B cell (primary cell): Measurements from ENCODE around the gene GNRHR.
"Not testable (repeated sequence)": the region's sequence is repeated elsewhere in the genome, so short reads cannot be mapped to it uniquely, and the experiment has no call there.

Experiments
- EZH2 ChIP-seq: IDR thresholded peaks from 2 replicates; pipeline ENCODE4 v1.6.1; 2012; ENCODE audit warnings: borderline replicate concordance, low read depth, mild to moderate bottlenecking, moderate library complexity, low read length; ENCODE audit not compliant: insufficient read depth, poor library complexity, severe bottlenecking
- TF ChIP-seq, protein P1 (sequence below): fragments of 200-600 bp; IDR thresholded peaks from one replicate; pipeline ENCODE4 v1.8.0; 2022; ENCODE audit warnings: antibody characterized with exemption, mild to moderate bottlenecking

DNA sequence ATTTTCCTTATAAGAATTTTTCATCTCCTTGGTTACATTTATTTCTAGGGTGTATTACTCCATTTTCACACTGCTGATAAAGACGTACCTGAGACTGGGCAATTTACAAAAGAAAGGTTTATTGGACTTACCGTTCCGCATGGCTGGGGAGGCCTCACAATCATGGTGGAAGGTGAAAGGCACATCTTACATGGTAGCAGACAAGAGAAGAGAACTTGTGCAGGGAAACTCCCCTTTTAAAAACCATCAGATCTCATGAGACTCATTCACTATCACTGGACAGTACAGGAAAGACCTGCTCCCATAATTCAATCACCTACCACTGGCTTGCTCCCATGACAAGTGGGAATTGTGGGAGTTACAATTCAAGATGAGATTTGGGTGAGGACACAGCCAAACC is 47.5 kb downstream of the GNRHR start:
- TF ChIP-seq, protein P1, sequence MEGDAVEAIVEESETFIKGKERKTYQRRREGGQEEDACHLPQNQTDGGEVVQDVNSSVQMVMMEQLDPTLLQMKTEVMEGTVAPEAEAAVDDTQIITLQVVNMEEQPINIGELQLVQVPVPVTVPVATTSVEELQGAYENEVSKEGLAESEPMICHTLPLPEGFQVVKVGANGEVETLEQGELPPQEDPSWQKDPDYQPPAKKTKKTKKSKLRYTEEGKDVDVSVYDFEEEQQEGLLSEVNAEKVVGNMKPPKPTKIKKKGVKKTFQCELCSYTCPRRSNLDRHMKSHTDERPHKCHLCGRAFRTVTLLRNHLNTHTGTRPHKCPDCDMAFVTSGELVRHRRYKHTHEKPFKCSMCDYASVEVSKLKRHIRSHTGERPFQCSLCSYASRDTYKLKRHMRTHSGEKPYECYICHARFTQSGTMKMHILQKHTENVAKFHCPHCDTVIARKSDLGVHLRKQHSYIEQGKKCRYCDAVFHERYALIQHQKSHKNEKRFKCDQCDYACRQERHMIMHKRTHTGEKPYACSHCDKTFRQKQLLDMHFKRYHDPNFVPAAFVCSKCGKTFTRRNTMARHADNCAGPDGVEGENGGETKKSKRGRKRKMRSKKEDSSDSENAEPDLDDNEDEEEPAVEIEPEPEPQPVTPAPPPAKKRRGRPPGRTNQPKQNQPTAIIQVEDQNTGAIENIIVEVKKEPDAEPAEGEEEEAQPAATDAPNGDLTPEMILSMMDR: not testable (repeated sequence)
- TF ChIP-seq EZH2: not testable (repeated sequence)
